Renal cortical epithelial cell (primary cell): ENCODE results near the gene CENPB. TPM values are rescaled to one million over a fixed set of nuclear protein-coding genes. Genes with fewer than 3 reads are reported as not detected.

ENCODE experiments used
- DNase-seq: peaks from one replicate; pipeline ENCODE4 v3.0.0-alpha.2; 2011; ENCODE audit warnings: low read depth
- total RNA-seq: library from RNA; depleted of rRNA; stranded (reverse); fragments of >200 nt; gene quantifications from 2 replicates; pipeline ENCODE4 v1.2.3, GENCODE V29; 2014

CENPB gene
- total RNA-seq, 1 donor from 2014 or later, result 72.6 TPM

DNA sequence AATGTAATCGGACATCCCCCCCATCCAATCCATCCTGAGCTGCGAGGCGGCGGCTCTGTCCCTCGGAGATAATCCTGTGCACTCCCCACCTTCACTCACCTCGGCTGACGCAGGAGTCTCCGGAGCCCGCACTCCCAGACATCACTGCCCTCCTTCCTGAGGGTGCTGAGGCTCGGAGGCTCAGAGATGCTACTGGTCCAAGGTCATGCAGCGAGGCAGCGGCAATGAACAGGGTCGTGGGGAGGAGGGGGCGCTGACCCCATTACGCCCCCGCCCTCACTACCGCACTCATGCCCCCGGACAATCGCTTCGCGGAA is 19.5 kb downstream of the CENPB start:
- no peak for DNase-seq

DNA sequence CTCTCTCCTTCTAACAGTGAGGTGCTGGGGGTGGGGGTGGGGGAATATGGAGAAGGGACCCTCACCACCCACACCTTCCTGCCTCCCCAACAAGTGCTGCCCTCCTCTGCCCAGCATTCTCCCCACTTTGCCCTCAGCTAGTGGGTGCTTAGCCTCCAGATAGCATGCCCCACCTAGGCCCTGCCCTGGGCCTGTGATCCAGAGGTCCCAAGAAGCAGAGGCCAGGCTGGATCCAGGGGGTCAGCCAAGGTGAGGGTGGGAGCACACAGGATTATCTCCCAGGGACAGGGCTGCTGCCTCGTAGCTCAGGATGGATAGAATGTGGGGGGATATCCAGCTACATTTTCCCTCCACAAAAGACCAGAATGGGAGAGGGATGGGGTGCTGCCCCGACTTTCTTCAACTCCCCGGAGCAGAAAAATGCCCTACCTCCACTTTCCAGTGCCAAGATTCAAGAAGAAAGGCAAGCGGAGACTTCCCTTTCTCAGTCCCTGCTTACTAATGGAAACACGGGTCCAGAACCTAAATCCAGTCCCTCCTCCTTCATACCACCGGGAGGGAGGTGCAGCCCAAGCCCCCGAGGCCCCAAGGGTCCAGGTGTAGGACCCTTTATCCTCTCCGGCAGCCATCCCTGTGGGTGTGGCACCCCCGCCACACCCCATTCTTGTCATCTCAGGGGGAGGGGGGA is 20.0 kb downstream of the CENPB start:
- no peak for DNase-seq

DNA sequence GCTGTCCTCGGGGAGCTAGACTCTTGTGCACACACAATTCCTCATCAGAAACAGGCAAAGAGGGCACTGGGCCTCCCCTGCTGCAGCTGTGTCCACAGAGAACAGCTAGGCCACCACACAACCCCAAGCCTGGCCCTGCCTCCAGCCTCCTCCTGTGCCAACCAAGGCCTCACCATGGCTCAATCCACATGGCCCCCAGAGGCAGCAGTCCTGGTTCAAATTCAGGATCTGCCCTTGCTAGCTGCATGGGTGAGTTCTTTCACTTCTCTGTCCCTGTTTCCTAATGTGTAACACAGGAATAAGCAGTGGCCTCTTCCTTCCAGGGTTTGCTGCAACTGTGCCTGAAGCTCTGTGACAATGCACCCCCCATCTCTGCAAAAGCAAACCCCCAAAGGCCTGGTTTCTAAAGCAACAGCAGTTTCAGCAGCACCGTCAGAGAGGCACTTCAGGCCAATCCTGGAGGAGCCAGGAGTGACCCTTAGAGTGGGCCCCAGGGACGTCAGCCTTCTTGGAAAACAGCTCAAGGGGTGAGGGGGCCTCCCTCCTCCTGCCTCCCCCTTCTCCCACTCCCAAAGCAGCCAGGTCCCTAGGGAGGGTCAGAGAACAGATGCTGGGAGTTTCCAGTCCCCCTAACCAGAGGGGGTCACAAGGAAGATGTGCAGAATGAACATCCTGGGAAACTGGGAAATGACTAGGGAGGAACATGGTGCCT is 21.2 kb downstream of the CENPB start:
- no peak for DNase-seq

DNA sequence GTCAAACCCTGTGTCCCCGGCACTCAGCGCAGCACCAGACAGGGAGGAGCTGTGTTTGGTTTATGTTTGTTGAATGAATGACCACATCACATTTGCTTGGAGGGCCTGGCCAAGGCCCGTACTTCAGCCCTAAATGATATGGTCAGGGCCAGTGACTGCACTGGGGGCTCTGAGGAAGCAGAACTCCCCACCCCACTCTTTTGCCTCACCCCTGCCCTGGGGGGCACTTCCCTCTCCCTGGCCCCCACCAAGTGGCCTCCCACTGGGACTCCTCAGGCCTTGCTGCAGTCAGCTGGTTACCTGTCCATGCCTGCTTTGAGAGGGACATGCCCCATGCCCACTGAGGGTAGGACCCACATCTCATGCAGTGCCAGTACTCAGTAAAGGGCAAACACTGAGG is 21.9 kb downstream of the CENPB start:
- no peak for DNase-seq

DNA sequence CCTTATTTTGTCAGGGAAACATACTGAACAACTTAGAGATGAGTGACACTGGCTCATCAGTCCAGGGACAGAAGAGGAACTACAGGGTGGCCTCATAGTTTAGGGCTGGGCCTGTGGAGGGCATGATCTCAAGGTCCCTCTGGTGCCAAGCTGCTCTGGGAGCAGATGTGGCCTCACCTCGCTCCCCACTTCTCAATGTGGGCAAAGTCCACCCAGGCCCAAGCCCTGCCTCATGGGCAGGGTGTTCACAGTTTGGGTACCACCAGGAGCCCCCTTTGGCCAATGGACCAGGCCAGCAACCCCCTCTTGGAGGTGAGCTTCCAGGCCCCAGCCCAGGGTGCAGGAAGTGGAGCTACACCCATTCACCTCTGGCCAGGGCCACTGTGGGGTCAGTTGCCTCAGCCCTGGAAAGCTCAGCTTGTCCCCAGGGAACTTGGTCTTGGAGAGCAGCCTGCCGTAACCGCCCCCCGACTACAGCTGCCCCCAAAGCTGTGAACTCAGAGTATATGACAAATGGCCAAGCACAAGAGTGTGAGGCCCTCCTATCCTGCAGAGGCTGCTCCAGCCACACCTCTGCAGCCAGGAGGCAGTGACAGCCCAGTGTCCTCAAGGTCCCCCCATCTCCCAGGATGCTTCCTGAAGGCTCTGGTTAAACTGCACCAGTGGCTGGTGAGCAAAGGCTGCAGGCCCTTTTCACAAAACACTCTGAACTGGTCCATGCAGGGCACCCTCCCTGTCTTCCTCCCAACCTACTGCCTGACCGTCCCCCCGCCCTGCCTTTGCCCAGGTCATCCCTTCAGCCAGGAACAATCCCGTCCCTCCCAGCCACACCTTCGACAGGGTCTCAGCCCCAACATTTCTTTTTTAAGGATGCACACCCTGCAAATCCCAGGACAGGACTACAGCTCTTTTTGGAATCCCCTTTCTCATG is 22.6 kb downstream of the CENPB start:
- no peak for DNase-seq

DNA sequence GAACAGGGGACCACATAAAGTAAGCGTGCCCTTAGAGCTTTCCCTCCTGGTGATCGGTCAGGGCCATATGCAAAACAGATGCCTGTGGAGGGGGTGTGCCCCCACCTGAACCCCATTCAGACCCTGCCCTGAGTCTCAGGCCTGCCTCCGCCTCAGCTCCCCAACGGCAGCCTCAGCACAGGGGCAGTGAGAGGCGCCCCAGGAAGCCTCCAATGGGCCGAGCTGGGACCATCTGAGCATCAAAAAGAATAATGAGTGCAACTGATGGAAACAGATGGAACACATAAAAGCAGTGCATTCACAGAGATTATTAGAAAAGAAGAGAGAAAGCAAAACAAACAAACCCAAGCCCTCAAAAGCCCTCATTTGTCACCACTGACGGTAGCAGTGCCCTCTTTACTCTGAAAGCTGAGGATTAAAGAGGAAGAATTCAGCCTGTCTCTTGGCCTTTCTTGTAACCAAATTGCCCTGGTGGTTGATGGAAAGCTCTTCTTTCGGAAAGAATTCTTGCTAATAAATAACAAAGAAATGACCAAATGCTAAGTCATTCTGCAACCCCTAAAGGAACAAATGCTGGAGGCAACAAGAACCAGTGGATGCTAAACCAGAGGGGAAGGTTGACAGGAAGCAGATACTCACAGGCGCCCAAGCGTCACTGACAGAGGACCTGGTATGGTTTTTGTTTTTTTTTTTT is 25.7 kb downstream of the CENPB start:
- peak; percentile 62 for DNase-seq

DNA sequence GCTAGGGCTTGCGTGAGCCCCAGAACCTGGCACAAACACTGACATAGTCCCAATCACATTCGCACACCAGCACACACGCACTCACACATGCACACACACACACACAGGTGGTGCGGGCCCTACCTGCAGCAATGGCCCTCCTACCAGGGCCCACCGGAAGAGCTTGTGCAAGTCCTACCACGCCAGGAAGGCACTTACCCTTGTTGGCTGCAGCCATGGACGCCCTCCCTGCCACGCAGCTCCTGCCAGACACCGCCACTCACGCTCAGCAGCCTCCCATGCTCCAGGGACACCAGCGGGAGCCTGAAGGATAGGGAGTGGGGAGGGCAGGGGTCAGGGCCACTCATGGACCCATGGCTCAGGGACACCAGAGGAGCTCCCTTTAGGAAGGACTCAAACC is 26.7 kb downstream of the CENPB start:
- no peak for DNase-seq

DNA sequence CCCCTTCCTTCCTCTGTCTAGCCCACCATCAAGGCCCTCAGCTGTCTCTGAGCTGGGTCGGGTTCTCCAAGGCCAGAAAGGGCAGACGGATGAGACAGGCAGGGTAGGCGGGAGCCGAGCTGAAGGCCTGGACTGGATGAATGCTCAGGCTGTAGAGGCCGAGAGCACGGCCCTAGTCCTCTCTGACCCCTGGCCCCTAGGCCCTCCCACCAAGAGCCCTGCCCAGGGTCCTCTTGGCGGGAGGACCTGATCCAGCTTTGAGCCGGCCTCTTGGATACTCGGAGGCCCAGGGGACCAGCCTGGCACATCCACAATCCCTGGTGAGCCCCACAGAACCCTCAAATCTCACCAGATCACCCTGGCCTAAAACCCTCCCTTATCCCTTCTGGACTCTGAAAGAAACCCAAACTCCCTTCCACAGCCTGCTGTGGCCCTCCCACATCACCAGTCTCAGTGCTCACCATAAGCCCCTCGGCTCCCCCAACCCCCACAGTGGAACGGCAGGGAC is 27.2 kb downstream of the CENPB start:
- DNase-seq, result no peak

DNA sequence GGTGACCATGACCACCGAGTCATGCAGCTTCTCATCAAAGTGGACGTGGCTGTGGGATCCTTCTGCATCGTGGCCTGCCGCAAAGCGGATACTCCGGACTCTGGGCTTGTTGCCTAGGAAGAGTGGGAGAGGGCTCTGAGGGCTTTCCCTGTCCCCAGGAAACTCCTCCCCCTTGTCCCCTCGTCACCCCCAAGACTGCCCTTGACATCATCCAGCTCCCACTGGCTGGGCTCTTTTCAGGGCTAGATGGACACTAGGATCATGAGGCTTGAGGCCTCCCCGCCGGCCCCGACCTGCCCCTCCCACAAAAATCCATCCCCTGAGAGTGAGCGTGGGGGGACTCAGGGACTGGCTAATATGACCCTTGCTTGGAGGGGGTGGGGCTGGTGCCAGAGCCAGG is 28.0 kb downstream of the CENPB start:
- DNase-seq, result no peak

DNA sequence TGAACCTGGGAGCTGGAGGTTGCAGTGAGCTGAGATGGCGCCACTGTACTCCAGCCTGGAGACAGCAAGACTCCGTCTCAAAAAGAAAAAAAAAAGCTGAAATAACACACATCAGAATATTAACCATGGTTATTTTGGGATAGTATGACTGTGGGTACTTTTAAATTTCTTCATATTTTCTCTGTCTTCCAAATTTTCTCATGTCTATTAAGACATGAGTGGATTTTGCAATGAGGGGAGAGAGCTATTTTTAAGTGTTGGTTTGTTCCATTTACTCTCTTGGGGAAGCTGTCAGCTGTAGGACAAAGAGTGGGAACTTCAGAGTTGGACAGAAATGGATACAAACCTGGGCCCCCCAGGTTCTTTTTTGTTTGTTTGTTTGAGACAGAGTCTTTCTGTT is 29.3 kb downstream of the CENPB start:
- DNase-seq, result no peak

DNA sequence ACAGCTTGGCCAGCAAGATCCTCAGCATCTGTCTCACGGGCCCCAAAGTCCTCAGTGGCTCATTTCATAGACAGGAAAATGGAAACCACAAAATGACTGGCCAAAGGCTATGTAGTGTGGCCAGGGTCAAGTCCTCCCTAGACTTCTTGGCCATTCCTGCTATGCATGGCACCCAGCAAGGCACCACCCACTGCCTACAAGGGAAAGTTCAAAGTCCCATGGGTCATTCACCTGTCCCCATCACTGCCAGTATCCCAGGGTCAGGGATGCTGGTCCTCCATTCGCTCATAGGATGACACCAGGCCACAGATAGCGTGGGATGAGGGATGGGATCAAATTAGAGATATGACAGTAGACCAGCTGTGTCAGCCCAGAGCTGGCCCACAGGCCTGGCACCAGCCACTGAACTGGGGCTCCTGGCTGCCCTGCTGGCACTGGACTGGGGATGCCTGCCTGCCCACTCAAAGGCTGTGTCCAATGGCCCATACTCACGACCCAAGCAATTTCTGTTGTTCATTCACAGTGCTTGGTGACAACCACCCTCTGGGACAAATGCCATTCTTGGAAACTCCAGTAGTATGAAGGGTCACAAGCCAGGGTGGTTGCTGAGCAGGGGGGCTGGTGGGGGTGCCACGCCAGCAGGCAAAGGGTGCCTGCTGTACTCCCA is 30.6 kb downstream of the CENPB start:
- no peak for DNase-seq

DNA sequence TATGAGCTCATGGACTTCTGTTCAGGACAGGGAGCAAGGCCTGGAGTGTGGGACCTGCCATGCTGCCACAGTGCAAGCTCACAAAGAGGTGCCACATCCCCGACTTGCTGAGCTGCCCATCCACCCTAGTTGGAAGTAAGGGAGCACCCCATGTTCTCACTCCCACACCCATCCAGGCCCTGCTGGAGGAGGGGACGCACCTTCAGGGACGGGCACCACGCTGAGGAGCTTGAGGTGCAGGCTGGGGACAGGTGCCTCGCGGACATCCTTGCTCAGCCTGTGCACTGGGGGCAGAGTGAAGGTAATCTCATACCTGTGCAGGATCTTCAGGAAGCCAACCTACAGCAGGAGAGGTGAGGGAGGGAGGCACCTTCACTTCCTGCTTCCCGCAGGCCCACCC is 31.3 kb downstream of the CENPB start:
- DNase-seq, result no peak

DNA sequence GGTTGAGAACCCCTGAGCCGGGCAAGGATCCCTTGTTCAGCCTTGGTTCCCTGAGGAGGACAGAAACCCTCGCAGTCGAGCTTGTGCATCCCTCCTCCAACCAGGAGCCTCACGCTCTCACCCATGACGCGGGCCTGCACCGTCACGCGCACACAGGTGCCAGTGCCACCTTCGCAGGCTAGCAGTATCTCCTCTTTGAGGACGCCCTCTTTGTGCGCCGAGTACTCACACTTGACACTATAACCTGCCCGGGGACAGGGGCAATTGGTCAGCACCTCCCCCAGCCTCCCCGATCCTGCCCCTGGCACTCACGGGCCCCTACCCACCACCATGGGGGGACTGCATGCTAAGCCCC is 32.3 kb downstream of the CENPB start:
- DNase-seq, result no peak

DNA sequence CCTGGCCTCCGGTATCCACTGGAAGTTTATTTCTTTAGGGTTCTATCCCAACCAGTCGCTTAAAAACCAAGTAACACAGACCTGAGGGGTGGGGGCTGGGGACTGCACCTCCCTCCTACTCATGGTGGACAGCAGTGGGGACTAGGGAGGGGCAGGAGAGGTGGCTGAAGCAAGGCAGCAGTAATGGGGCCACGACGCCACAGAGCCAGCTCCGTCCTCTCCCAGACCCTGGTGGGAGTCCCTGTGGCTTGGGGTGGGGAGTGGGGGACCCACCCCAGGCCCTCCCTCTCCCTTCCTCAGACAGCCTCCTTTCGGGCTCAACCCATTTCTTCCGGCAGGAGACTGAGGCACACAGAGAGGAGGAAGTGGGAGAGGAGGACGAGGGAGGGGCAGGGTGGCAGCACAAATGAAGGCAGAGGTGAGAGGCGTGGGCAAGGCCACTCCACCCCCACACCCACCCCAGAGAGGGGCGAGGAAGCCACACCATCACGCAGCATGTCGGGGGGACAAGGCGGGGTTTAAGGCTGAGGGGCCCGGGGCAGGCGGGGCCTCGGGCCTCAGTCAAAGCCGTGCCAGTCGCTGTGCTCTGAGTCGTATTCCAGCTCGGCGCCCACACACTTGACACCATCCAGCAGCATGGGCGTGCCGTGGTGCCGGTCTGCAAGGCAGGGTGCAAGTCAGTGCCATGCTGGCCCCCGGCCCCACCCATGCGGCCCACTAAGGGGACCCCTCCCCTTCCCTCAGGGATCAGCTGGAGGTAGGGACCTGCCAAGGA is 32.9 kb downstream of the CENPB start:
- no peak for DNase-seq

DNA sequence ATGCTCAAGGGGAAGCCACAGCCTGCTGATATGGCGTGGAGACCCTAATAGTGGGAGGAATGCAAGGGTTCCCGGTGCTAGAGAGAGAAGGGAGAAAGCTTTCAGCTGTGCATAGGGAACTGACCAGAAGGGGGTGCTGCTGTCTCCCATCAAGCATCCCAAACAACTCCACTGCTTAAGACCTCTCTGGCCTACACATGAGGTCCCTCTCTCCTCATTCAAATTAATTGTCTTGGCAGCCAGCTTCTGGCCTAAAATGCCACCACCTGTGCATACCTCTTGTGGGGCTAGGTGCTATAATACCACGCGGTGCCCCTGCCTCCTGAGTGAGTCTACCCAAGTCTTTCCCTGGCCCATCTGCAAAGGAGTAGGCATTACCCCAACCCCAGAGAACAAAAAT is 33.4 kb downstream of the CENPB start:
- DNase-seq, result peak; percentile 70

DNA sequence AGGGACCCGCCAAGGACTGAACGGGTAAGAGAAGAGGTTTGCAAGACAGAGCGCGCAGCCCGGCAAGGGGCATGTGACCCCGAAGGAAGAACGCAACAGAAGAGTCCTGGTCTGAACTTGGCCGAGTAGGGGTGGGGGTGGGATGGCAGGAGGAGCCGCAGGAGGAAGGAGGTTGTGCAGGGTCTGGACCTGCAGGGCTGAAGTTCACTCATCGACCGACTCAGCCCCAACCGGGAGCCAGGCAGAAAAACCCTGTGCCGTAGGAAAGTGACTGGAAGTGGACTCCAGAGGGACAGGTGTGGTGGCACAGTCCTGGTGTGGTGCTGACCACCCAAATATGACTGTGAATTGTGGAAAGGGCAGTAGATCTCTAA is 34.2 kb downstream of the CENPB start:
- no peak for DNase-seq

DNA sequence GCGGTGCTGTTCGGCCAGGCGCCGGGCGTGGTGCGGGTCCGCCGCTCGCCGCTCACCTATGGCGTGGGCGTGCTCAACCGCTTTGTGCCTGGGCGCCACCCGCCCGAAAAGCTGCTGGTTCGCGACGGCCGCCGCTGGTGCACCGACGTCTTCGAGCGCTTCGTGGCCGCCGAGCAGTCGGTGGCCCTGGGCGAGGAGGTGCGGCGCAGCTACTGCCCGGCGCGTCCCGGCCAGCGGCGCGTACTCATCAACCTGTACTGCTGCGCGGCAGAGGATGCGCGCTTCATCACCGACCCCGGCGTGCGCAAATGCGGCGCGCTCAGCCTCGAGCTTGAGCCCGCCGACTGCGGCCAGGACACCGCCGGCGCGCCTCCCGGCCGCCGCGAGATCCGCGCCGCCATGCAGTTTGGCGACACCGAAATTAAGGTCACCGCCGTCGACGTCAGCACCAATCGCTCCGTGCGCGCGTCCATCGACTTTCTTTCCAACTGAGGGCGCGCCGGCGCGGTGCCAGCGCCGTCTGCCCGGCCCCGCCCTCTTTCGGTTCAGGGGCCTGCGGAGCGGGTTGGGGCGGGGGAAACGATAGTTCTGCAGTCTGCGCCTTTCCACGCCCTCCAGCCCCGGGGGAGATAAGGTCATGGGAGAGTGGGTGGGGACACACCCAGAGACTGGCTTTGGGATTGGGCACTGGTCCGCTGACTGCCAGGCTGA is 34.7 kb downstream of the CENPB start:
- DNase-seq, result no peak

DNA sequence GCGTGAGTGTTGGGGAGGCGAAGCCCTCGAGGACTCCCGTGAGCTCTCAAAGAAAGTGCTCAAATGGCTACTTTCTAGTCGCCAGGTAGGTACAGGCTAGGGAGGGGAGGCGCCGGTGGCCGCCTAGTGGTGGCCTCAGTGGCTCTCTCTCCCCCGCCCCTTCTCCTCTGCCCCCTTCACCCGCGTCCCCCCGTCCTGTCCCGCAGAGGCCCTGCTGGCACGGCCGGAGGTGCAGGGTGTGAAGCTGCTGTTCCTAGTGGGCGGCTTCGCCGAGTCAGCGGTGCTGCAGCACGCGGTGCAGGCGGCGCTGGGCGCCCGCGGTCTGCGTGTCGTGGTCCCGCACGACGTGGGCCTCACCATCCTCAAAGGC is 35.2 kb downstream of the CENPB start:
- no peak for DNase-seq

DNA sequence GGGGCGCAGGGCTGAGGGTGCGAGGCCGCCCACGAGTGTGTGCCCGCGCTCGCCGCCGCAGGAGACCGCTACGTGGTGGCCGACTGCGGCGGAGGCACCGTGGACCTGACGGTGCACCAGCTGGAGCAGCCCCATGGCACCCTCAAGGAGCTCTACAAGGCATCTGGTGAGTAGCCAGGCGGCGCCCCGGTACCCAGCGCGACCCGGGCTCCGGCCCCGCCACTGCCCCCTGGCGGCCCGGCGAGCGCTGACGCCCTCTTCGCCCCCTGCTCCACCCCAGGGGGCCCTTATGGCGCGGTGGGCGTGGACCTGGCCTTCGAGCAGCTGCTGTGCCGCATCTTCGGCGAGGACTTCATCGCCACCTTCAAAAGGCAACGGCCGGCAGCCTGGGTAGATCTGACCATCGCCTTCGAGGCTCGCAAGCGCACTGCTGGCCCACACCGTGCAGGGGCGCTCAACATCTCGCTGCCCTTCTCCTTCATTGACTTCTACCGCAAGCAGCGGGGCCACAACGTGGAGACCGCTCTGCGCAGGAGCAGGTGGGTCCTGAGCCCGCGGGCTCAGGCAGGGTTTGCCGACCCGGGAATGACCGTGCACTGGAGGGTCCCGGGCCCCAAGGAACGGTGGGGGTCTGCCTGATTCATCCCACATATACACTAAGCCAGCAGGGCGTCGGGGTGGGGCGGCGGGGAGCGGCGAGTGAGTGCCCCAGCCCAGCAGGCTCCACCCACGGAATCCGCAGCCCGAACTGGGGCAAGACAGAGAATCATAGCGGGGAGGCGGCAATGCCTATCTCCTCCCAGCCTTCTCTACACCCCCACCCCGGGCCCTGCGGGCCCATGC is 36.6 kb downstream of the CENPB start:
- no peak for DNase-seq
